Stimulated activated CD4-positive, alpha-beta T cell treated with anti-CD3 and anti-CD28 coated beads, TNF-alpha, amount 100 ng/mL, for 4 hours (primary cell): ENCODE measurements around the gene SETDB2.
A peak's percentile ranks its signal among the peaks of the same experiment; 100 is the strongest.

Experiments
- DNase-seq, 3 experiments: peaks; one replicate each; pipeline ENCODE4 v3.0.0-alpha.2; 2020; ENCODE audit warnings: low read depth in 3 of 3

Gene SETDB2

GRCh38 chr13:49530457-49530856, 86.4 kb downstream of the SETDB2 start:
- no peak for DNase-seq

GRCh38 chr13:49532593-49532992, 88.5 kb downstream of the SETDB2 start:
- no peak for DNase-seq

- no peak for DNase-seq
Observed at GRCh38 chr13:49533011-49533410, 88.9 kb downstream of the SETDB2 start.

GRCh38 chr13:49533591-49534269, 89.7 kb downstream of the SETDB2 start:
- no peak for DNase-seq

GRCh38 chr13:49536144-49536873, 92.2 kb downstream of the SETDB2 start:
- no peak for DNase-seq

GRCh38 chr13:49538404-49538803, 94.3 kb downstream of the SETDB2 start:
- no peak for DNase-seq

GRCh38 chr13:49539313-49539712, 95.2 kb downstream of the SETDB2 start:
- no peak for DNase-seq

GRCh38 chr13:49539746-49540145, 95.7 kb downstream of the SETDB2 start:
- no peak for DNase-seq

GRCh38 chr13:49540552-49540951, 96.5 kb downstream of the SETDB2 start:
- peak in 1 of 3 experiments; percentile 2 for DNase-seq

- DNase-seq, result no peak
Observed at GRCh38 chr13:49543656-49544055, 99.6 kb downstream of the SETDB2 start.
